DND-41 (cell line): ENCODE data around the gene ARHGAP26.

Source experiments
- ATAC-seq: fragments of 200-7000 bp; cut with Tn5 transposase; 3 replicates; pipeline ENCODE4 v1.9.1; 2021; ENCODE audit warnings: low read depth; ENCODE audit not compliant: insufficient read depth
- DNase-seq: peaks from one replicate; pipeline ENCODE4 v3.0.0-alpha.2; 2020
- H2AFZ ChIP-seq: 2 replicates; pipeline ENCODE4 v1.6.0; 2012; ENCODE audit warnings: low read depth, low read length
- H3K27ac ChIP-seq: 2 replicates; pipeline ENCODE4 v1.5.1; 2012; ENCODE audit warnings: low read length, inconsistent platforms
- H3K27me3 ChIP-seq: fragments of 200-600 bp; sonication (generic); 2 replicates; pipeline ENCODE4 v1.6.0; 2012; ENCODE audit warnings: low read length, mild to moderate bottlenecking, inconsistent platforms; ENCODE audit not compliant: insufficient read depth, poor library complexity
- H3K36me3 ChIP-seq: 2 replicates; pipeline ENCODE4 v1.5.1; 2012; ENCODE audit warnings: low read length, inconsistent platforms; ENCODE audit not compliant: insufficient read depth
- H3K4me1 ChIP-seq: 2 replicates; pipeline ENCODE4 v1.5.1; 2012; ENCODE audit warnings: mild to moderate bottlenecking, low read length; ENCODE audit not compliant: insufficient read depth
- H3K4me2 ChIP-seq: 2 replicates; pipeline ENCODE4 v1.6.0; 2012; ENCODE audit warnings: mild to moderate bottlenecking, moderate library complexity, low read length, inconsistent platforms; ENCODE audit not compliant: insufficient read depth
- H3K4me3 ChIP-seq, 2 experiments: fragments of 200-600 bp in 1 of 2; shearing (Covaris generic) in 1 of 2; 2 replicates each; pipeline ENCODE4 v1.5.1; 2012 to 2016; ENCODE audit warnings: inconsistent platforms in 2 of 2, low read length in 2 of 2, mild to moderate bottlenecking in 2 of 2, low read depth in 1 of 2, moderate library complexity in 1 of 2
- H3K79me2 ChIP-seq: 2 replicates; pipeline ENCODE4 v1.6.0; 2012; ENCODE audit warnings: low read length, inconsistent platforms; ENCODE audit not compliant: insufficient read depth
- H3K9ac ChIP-seq: 2 replicates; pipeline ENCODE4 v1.6.0; 2012; ENCODE audit warnings: low read depth, mild to moderate bottlenecking, inconsistent platforms, low read length, moderate library complexity
- H3K9me3 ChIP-seq: 2 replicates; pipeline ENCODE4 v1.5.1; 2012; ENCODE audit warnings: low read length, moderate library complexity, mild to moderate bottlenecking, inconsistent platforms; ENCODE audit not compliant: insufficient read depth, severe bottlenecking
- H4K20me1 ChIP-seq: 2 replicates; pipeline ENCODE4 v1.6.0; 2012; ENCODE audit warnings: low read length; ENCODE audit not compliant: insufficient read depth
- EZH2 ChIP-seq: IDR thresholded peaks from 3 replicates; pipeline ENCODE4 v1.6.1; 2012; ENCODE audit warnings: borderline replicate concordance, low read depth, mild to moderate bottlenecking, moderate library complexity, low read length, inconsistent platforms; ENCODE audit not compliant: severe bottlenecking
- TF ChIP-seq, protein P1 (sequence below): IDR thresholded peaks from 2 replicates; pipeline ENCODE4 v1.5.1; 2012; ENCODE audit warnings: borderline replicate concordance, low read length, moderate library complexity, mild to moderate bottlenecking; ENCODE audit not compliant: poor library complexity, severe bottlenecking; ENCODE audit errors: extremely low read depth

ARHGAP26 gene

DNA sequence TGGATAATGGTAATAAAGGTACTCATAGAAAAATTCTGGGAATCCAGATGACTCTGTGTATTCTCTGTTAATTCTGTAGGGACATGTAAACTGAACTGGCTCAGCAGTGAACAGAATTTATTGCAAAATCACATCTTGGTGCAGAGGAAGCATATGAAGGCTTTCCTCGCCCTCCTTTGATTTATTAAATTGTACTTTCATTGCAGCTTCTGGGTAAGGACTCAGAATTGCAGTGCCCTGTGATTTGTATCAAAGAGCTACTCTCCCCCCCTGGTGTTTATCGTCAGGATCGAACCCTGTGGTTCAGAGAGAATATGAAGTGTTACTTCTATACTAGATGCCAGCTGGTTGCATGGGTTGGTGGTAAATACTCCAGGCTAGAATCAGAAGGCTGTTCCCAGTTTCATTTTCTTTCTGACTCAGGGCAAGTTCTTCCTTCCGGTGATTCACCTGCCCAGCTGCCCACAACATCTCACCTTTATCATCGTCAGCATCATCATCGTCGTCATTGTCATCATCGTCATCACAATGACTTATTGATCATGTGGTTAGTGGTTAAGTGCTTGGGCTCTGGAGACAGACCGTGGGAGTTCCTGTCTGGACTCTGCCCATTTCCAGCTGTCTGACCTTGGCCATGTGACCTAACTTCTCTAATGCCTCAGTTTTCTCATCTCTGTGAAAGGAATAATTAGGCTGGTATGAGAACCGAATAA is 238.8 kb downstream of the ARHGAP26 start:
- Histone ChIP-seq H2AFZ (no peak overlapping the region), H3K79me2 (peaks cover 2% of the 10 kb centered on the region; the same call in 1 of the 2 replicates), H4K20me1 (no peaks in the 10 kb centered on the region), H3K9me3 (no peaks in the 10 kb centered on the region), H3K4me3 (no peak overlapping the region), H3K27ac (no peak overlapping the region), H3K4me2 (no peak overlapping the region), H3K36me3 (peaks cover 3% of the 10 kb centered on the region), H3K27me3 (no peaks in the 10 kb centered on the region), H3K4me1 (peaks cover 8% of the 10 kb centered on the region), H3K9ac (no peak overlapping the region)
- peak; percentile 75 for ATAC-seq
- DNase-seq = peak; percentile 28
- TF ChIP-seq, protein P1, sequence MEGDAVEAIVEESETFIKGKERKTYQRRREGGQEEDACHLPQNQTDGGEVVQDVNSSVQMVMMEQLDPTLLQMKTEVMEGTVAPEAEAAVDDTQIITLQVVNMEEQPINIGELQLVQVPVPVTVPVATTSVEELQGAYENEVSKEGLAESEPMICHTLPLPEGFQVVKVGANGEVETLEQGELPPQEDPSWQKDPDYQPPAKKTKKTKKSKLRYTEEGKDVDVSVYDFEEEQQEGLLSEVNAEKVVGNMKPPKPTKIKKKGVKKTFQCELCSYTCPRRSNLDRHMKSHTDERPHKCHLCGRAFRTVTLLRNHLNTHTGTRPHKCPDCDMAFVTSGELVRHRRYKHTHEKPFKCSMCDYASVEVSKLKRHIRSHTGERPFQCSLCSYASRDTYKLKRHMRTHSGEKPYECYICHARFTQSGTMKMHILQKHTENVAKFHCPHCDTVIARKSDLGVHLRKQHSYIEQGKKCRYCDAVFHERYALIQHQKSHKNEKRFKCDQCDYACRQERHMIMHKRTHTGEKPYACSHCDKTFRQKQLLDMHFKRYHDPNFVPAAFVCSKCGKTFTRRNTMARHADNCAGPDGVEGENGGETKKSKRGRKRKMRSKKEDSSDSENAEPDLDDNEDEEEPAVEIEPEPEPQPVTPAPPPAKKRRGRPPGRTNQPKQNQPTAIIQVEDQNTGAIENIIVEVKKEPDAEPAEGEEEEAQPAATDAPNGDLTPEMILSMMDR = peak; percentile 16
- no peak for TF ChIP-seq EZH2

DNA sequence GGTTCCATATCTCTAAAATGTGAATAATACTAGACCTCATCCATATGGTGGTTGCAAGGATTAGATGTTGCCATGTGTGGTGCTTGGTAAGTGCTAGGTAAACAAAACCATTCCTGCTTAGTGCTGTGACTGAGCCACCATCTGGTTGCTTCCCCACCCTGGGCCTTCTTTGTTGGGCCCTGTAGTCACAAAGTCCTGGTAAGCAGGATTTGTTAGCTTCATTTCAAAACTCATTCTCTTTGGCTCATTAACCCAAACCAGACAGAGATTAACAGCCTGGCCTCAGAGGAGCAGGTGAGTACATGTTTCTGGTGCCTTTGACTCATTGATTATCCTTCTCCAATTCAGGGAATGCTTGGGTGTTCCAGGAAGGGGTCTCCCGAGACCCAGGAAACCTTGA is 240.2 kb downstream of the ARHGAP26 start:
- no peaks in the 10 kb centered on the region for H3K4me1 ChIP-seq
- DNase-seq (no peak), ATAC-seq (no peak)

DNA sequence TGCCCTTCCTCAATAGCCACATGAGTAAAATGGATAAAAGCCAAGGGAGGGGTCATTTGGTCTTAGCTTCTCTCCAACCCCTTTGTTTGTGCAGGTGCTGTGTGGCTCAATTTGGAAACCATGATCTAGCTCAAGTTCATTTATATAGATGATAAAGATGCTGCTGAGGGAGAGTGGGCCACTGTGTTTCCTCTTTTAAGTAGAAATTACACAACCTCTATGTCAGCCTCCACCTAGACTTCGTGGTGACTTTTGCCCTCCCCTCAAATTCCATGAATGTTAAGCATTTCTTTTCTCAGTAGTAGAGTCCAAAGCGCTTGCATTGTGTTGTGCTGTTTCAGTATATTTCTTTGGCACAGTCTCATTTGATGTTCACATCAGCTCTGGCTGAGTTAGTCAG is 241.4 kb downstream of the ARHGAP26 start:
- Histone ChIP-seq H3K27ac (no peak overlapping the region), H3K9me3 (no peaks in the 10 kb centered on the region), H2AFZ (no peak overlapping the region), H4K20me1 (no peaks in the 10 kb centered on the region), H3K36me3 (peaks cover 17% of the 10 kb centered on the region), H3K4me2 (no peak overlapping the region), H3K79me2 (no peaks in the 10 kb centered on the region), H3K4me3 (no peak overlapping the region), H3K4me1 (no peaks in the 10 kb centered on the region), H3K27me3 (no peaks in the 10 kb centered on the region), H3K9ac (no peak overlapping the region)
- ATAC-seq (0 out of 3 replicates have a peak, but pooled peaks have one; percentile 29), DNase-seq (no peak)
- TF ChIP-seq EZH2 = no peak
- TF ChIP-seq, protein P1 = no peak

More for the DNA sequence above, 240.2 kb downstream of the ARHGAP26 start:
- H3K36me3 ChIP-seq = peaks cover 13% of the 10 kb centered on the region
- H3K79me2 ChIP-seq = no peaks in the 10 kb centered on the region
- no peak overlapping the region for H3K9ac ChIP-seq
- H3K27ac ChIP-seq = no peak overlapping the region
- TF ChIP-seq EZH2 = no peak
- TF ChIP-seq, protein P1 = no peak
- no peaks in the 10 kb centered on the region for H3K9me3 ChIP-seq
- H3K4me2 ChIP-seq = no peak overlapping the region
- H3K4me3 ChIP-seq = no peak overlapping the region
- H2AFZ ChIP-seq = no peak overlapping the region
- no peaks in the 10 kb centered on the region for H4K20me1 ChIP-seq
- H3K27me3 ChIP-seq = no peaks in the 10 kb centered on the region
